Measurements from ENCODE around the gene MRFAP1.

Gene MRFAP1

DNA sequence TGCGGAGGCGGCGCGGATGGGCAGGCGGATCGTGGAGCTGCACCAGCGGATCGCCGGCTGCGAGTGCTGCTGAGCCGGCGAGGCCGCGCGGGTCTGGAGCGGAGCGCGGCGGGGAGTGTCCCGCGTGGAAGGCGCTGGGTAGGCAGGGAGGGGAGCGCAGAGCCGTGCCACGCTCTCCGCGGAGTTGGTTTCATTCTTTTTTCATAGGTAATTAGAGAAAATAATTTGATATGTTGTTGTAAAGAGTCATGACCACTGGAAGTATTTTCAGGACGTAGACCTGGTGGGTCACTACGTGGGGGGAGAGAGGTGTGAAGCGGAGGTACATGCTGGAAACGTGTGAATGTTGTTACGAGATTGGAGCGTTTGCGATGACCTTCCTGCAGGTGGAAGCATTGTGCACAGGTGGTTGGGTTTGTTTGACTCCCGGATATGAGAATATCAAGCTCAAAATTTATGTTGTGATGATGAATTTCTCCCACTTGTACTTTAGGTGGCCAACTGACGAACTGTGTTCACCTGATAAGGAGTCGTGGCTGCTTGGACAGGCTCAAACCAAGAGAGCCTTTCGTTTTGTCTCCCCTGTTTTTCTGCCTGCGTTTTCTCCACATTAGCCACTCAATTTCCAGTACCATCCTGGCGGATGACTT, 34.1 kb downstream of the MRFAP1 start:
- H3K36me3 ChIP-seq (ENCODE audit: insufficient read depth, low read length), result peaks cover 10% of the 10 kb centered on the region
- H3K27ac ChIP-seq (ENCODE audit: low read depth, low read length), result peak overlapping the region; percentile 65
- H3K4me3 ChIP-seq (ENCODE audit: low read depth in 1 of 2, low read length in 2 of 2), result peak overlapping the region; percentile 34 to 86
- peaks cover 32% of the 10 kb centered on the region for H3K4me1 ChIP-seq (ENCODE audit: insufficient read depth, low read length)
- peak overlapping the region; percentile 65 for H3K9ac ChIP-seq (ENCODE audit: low read length)
- no peaks in the 10 kb centered on the region for H3K9me3 ChIP-seq (ENCODE audit: low read length)
- no peaks in the 10 kb centered on the region for H3K27me3 ChIP-seq (ENCODE audit: control insufficient read depth in 1 of 2, insufficient read depth in 2 of 2, low read length in 2 of 2)

- Histone ChIP-seq H3K4me1 (ENCODE audit: insufficient read depth, low read length) (peaks cover 32% of the 10 kb centered on the region), H3K9ac (ENCODE audit: low read length) (no peak overlapping the region)
These were observed 36.5 kb downstream of the MRFAP1 start for GRCh38 chr4:6676722-6677558.

GRCh38 chr4:6680372-6681034, 40.0 kb downstream of the MRFAP1 start:
- Histone ChIP-seq H3K4me1 (ENCODE audit: insufficient read depth, low read length) (peaks cover 22% of the 10 kb centered on the region), H3K36me3 (ENCODE audit: insufficient read depth, low read length) (peaks cover 10% of the 10 kb centered on the region), H3K27me3 (ENCODE audit: control insufficient read depth in 1 of 2, insufficient read depth in 2 of 2, low read length in 2 of 2) (no peaks in the 10 kb centered on the region)

More at GRCh38 chr4:6676722-6677558, 36.5 kb downstream of the MRFAP1 start:
- Histone ChIP-seq H3K36me3 (ENCODE audit: insufficient read depth, low read length) (peaks cover 10% of the 10 kb centered on the region), H3K27ac (ENCODE audit: low read depth, low read length) (no peak overlapping the region), H3K27me3 (ENCODE audit: control insufficient read depth in 1 of 2, insufficient read depth in 2 of 2, low read length in 2 of 2) (no peaks in the 10 kb centered on the region), H3K4me3 (ENCODE audit: low read depth in 1 of 2, low read length in 2 of 2) (no peak overlapping the region), H3K9me3 (ENCODE audit: low read length) (no peaks in the 10 kb centered on the region)

GRCh38 chr4:6681191-6681590, 40.7 kb downstream of the MRFAP1 start:
- peaks cover 10% of the 10 kb centered on the region for H3K36me3 ChIP-seq (ENCODE audit: insufficient read depth, low read length)
- H3K9ac ChIP-seq (ENCODE audit: low read length), result no peak overlapping the region
- peaks cover 15% of the 10 kb centered on the region for H3K4me1 ChIP-seq (ENCODE audit: insufficient read depth, low read length)
- no peak overlapping the region for H3K4me3 ChIP-seq (ENCODE audit: low read depth in 1 of 2, low read length in 2 of 2)
- no peaks in the 10 kb centered on the region for H3K27me3 ChIP-seq (ENCODE audit: control insufficient read depth in 1 of 2, insufficient read depth in 2 of 2, low read length in 2 of 2)
- H3K27ac ChIP-seq (ENCODE audit: low read depth, low read length), result no peak overlapping the region
- H3K9me3 ChIP-seq (ENCODE audit: low read length), result no peaks in the 10 kb centered on the region

More at GRCh38 chr4:6680372-6681034, 40.0 kb downstream of the MRFAP1 start:
- Histone ChIP-seq H3K4me3 (ENCODE audit: low read depth in 1 of 2, low read length in 2 of 2) (no peak overlapping the region), H3K27ac (ENCODE audit: low read depth, low read length) (no peak overlapping the region), H3K9me3 (ENCODE audit: low read length) (no peaks in the 10 kb centered on the region), H3K9ac (ENCODE audit: low read length) (no peak overlapping the region)

GRCh38 chr4:6682862-6683590, 42.5 kb downstream of the MRFAP1 start:
- Histone ChIP-seq H3K27ac (ENCODE audit: low read depth, low read length) (no peak overlapping the region), H3K36me3 (ENCODE audit: insufficient read depth, low read length) (no peaks in the 10 kb centered on the region), H3K27me3 (ENCODE audit: control insufficient read depth in 1 of 2, insufficient read depth in 2 of 2, low read length in 2 of 2) (no peaks in the 10 kb centered on the region), H3K9me3 (ENCODE audit: low read length) (no peaks in the 10 kb centered on the region), H3K9ac (ENCODE audit: low read length) (no peak overlapping the region), H3K4me1 (ENCODE audit: insufficient read depth, low read length) (no peaks in the 10 kb centered on the region), H3K4me3 (ENCODE audit: low read depth in 1 of 2, low read length in 2 of 2) (no peak overlapping the region)

- Histone ChIP-seq H3K9ac (ENCODE audit: low read length) (no peak overlapping the region), H3K36me3 (ENCODE audit: insufficient read depth, low read length) (no peaks in the 10 kb centered on the region), H3K4me1 (ENCODE audit: insufficient read depth, low read length) (no peaks in the 10 kb centered on the region), H3K27me3 (ENCODE audit: control insufficient read depth in 1 of 2, insufficient read depth in 2 of 2, low read length in 2 of 2) (no peaks in the 10 kb centered on the region), H3K4me3 (ENCODE audit: low read depth in 1 of 2, low read length in 2 of 2) (no peak overlapping the region), H3K27ac (ENCODE audit: low read depth, low read length) (no peak overlapping the region), H3K9me3 (ENCODE audit: low read length) (no peaks in the 10 kb centered on the region)
These were observed 44.2 kb downstream of the MRFAP1 start for GRCh38 chr4:6684656-6685055.

DNA sequence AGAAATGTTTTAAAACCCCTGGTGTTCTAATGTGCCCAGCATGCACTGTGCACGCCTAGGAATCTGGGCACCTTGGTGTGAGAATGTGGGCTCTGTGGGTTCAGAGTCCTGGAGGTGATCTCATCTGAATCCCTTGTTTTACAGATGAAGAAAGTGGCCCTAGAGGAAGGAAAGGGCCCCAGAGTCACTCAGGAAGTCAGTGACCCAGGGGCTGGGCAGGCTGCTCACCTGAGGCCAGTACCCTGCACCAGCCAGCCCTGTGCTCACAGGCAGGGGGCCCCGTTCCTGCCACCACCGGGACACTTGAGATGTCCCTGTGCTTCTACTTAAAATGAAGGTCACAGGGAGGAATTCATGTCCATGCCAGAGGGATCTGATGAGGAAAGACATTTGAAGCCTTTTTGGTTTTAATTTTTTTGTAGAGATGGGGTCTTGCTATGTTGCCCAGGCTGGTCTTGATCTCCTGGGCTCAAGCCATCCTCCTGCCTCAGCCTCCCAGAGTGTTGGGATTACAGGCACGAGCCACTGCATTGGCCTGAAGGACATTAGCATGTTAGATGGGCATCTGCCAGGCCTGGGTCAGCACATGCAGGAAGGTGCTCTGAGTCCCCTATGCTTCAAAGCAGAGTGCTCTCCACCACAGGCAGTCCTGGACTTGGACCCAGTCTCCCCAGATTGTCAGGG, 45.8 kb downstream of the MRFAP1 start:
- Histone ChIP-seq H3K27ac (ENCODE audit: low read depth, low read length) (no peak overlapping the region), H3K9me3 (ENCODE audit: low read length) (no peaks in the 10 kb centered on the region), H3K4me3 (ENCODE audit: low read depth in 1 of 2, low read length in 2 of 2) (no peak overlapping the region), H3K4me1 (ENCODE audit: insufficient read depth, low read length) (no peaks in the 10 kb centered on the region), H3K36me3 (ENCODE audit: insufficient read depth, low read length) (no peaks in the 10 kb centered on the region), H3K9ac (ENCODE audit: low read length) (no peak overlapping the region), H3K27me3 (ENCODE audit: control insufficient read depth in 1 of 2, insufficient read depth in 2 of 2, low read length in 2 of 2) (no peaks in the 10 kb centered on the region)

- no peaks in the 10 kb centered on the region for H3K36me3 ChIP-seq (ENCODE audit: insufficient read depth, low read length)
- H3K9ac ChIP-seq (ENCODE audit: low read length), result no peak overlapping the region
- H3K4me3 ChIP-seq (ENCODE audit: low read depth in 1 of 2, low read length in 2 of 2), result no peak overlapping the region
- no peaks in the 10 kb centered on the region for H3K9me3 ChIP-seq (ENCODE audit: low read length)
- H3K27ac ChIP-seq (ENCODE audit: low read depth, low read length), result no peak overlapping the region
- H3K27me3 ChIP-seq (ENCODE audit: control insufficient read depth in 1 of 2, insufficient read depth in 2 of 2, low read length in 2 of 2), result no peaks in the 10 kb centered on the region
- H3K4me1 ChIP-seq (ENCODE audit: insufficient read depth, low read length), result no peaks in the 10 kb centered on the region
These were observed 47.7 kb downstream of the MRFAP1 start for GRCh38 chr4:6687947-6688878.

DNA sequence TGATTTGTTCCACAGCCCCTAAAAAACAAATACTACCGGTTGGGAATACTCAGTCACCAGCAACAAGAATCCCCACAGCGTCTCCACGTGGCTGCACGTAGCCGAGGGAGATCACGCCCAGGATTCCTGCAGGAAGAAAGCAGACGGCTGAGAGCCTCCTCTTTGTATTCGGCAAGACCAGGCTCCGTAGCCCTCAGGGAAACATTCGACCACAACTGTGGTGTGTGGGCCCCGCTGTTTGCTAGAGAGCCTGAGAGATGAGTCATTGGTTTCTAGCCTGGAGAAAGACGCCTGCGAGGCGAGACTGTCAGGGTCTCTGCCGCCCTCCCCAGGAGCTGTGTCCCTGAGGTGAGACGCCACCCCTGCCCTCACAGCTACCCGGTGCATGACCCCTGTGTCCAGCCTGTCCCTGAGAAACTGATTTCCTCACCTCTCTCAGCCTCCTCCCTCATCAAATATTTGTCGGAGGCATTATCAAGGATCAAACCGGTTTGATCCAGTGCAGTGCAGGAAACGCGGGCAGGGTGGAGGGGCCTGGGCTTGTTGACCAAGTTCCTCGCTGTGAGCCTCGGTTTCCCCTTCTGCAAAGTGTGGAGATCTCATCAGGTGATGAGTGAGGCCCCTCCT, 48.5 kb downstream of the MRFAP1 start:
- Histone ChIP-seq H3K36me3 (ENCODE audit: insufficient read depth, low read length) (no peaks in the 10 kb centered on the region), H3K4me3 (ENCODE audit: low read depth in 1 of 2, low read length in 2 of 2) (no peak overlapping the region), H3K4me1 (ENCODE audit: insufficient read depth, low read length) (no peaks in the 10 kb centered on the region), H3K27ac (ENCODE audit: low read depth, low read length) (no peak overlapping the region), H3K9ac (ENCODE audit: low read length) (no peak overlapping the region), H3K9me3 (ENCODE audit: low read length) (no peaks in the 10 kb centered on the region), H3K27me3 (ENCODE audit: control insufficient read depth in 1 of 2, insufficient read depth in 2 of 2, low read length in 2 of 2) (no peaks in the 10 kb centered on the region)

GRCh38 chr4:6689506-6689960, 49.0 kb downstream of the MRFAP1 start:
- no peaks in the 10 kb centered on the region for H3K27me3 ChIP-seq (ENCODE audit: control insufficient read depth in 1 of 2, insufficient read depth in 2 of 2, low read length in 2 of 2)
- no peaks in the 10 kb centered on the region for H3K9me3 ChIP-seq (ENCODE audit: low read length)
- H3K27ac ChIP-seq (ENCODE audit: low read depth, low read length), result no peak overlapping the region
- H3K4me3 ChIP-seq (ENCODE audit: low read depth in 1 of 2, low read length in 2 of 2), result no peak overlapping the region
- no peaks in the 10 kb centered on the region for H3K4me1 ChIP-seq (ENCODE audit: insufficient read depth, low read length)
- H3K36me3 ChIP-seq (ENCODE audit: insufficient read depth, low read length), result no peaks in the 10 kb centered on the region
- H3K9ac ChIP-seq (ENCODE audit: low read length), result no peak overlapping the region

All from muscle layer of colon (tissue), 2 donors.